WTC11 (cell line): ENCODE data around the gene VCL. TPM values are rescaled to one million over a fixed set of nuclear protein-coding genes. Genes with fewer than 3 reads are reported as not detected.

Experiments used
- ATAC-seq: fragments of 200-7000 bp; cut with Tn5 transposase; 2 replicates; pipeline ENCODE4 v1.10.0; 2021; ENCODE audit warnings: mild to moderate bottlenecking, moderate library complexity
- CTCF ChIA-PET: fragments of 300-600 bp; sonication (Branson Sonifier 250); formaldehyde crosslinking; loops from one replicate; lab custom pipeline; 2021; ENCODE audit warnings: antibody characterized with exemption; lab: Charles Lee
- POLR2A ChIA-PET: fragments of 350-600 bp; sonication (Branson Sonifier 250); formaldehyde crosslinking; loops from one replicate; lab custom pipeline; 2021; ENCODE audit warnings: antibody characterized with exemption; lab: Charles Lee
- DNase-seq: peaks from one replicate; pipeline ENCODE4 v3.0.0; 2021; ENCODE audit warnings: low spot score
- H3K27ac Mint-ChIP-seq: 2 replicates; pipeline ENCODE4 v1.8.0; 2021; ENCODE audit warnings: mixed read lengths
- H3K27me3 Mint-ChIP-seq: 2 replicates; pipeline ENCODE4 v1.8.0; 2021; ENCODE audit warnings: low read depth, mild to moderate bottlenecking, moderate library complexity, mixed read lengths
- H3K36me3 Mint-ChIP-seq: 2 replicates; pipeline ENCODE4 v1.8.0; 2021; ENCODE audit warnings: mixed read lengths
- H3K4me1 Mint-ChIP-seq: 2 replicates; pipeline ENCODE4 v1.8.0; 2022; ENCODE audit warnings: mixed read lengths
- H3K4me3 Mint-ChIP-seq: 2 replicates; pipeline ENCODE4 v1.8.0; 2021; ENCODE audit warnings: mild to moderate bottlenecking, moderate library complexity, mixed read lengths
- H3K9me3 Mint-ChIP-seq: 2 replicates; pipeline ENCODE4 v1.8.0; 2021; ENCODE audit warnings: mixed read lengths
- CBFB ChIP-seq: sonication (generic); formaldehyde crosslinking; IDR thresholded peaks from 2 replicates; pipeline ENCODE4 v1.8.1; 2022; ENCODE audit warnings: mild to moderate bottlenecking, low read depth, missing genetic modification reagents
- CREM ChIP-seq: sonication (generic); formaldehyde crosslinking; IDR thresholded peaks from 2 replicates; pipeline ENCODE4 v1.8.1; 2022; ENCODE audit warnings: mild to moderate bottlenecking, missing genetic modification reagents, moderate library complexity
- ERG ChIP-seq: fragments of 250-450 bp; sonication (Bioruptor Pico); IDR thresholded peaks from 2 replicates; pipeline ENCODE4 v1.8.0; 2021; ENCODE audit warnings: mild to moderate bottlenecking
- ESRRA ChIP-seq: sonication (generic); formaldehyde crosslinking; IDR thresholded peaks from 2 replicates; pipeline ENCODE4 v1.8.1; 2022; ENCODE audit warnings: mild to moderate bottlenecking, missing genetic modification reagents, borderline replicate concordance
- GTF2I ChIP-seq: fragments of 250-450 bp; sonication (Bioruptor Pico); conservative IDR thresholded peaks from 2 replicates; pipeline ENCODE4 v1.4.0; 2021; ENCODE audit warnings: mild to moderate bottlenecking
- IRF1 ChIP-seq: sonication (generic); formaldehyde crosslinking; IDR thresholded peaks from 2 replicates; pipeline ENCODE4 v1.8.0; 2023; ENCODE audit warnings: missing genetic modification reagents
- IRF2 ChIP-seq: sonication (generic); formaldehyde crosslinking; IDR thresholded peaks from 2 replicates; pipeline ENCODE4 v1.8.0; 2022; ENCODE audit warnings: low read depth, missing genetic modification reagents, borderline replicate concordance
- JUN ChIP-seq: sonication (generic); formaldehyde crosslinking; IDR thresholded peaks from 2 replicates; pipeline ENCODE4 v1.8.0; 2023; ENCODE audit warnings: mild to moderate bottlenecking, missing genetic modification reagents
- MXD4 ChIP-seq: fragments of 250-450 bp; sonication (Bioruptor Pico); IDR thresholded peaks from 2 replicates; pipeline ENCODE4 v1.8.0; 2021; ENCODE audit warnings: mild to moderate bottlenecking, moderate library complexity, borderline replicate concordance
- NFYB ChIP-seq: sonication (generic); formaldehyde crosslinking; conservative IDR thresholded peaks from 2 replicates; pipeline ENCODE4 v1.8.0; 2022; ENCODE audit warnings: low read depth, missing genetic modification reagents
- PREB ChIP-seq: sonication (generic); formaldehyde crosslinking; IDR thresholded peaks from 2 replicates; pipeline ENCODE4 v1.8.1; 2022; ENCODE audit warnings: mild to moderate bottlenecking, missing genetic modification reagents, moderate library complexity, borderline replicate concordance
- SMAD4 ChIP-seq: sonication (generic); formaldehyde crosslinking; IDR thresholded peaks from 2 replicates; pipeline ENCODE4 v1.8.0; 2022; ENCODE audit warnings: mild to moderate bottlenecking, missing genetic modification reagents
- TP53 ChIP-seq: sonication (generic); formaldehyde crosslinking; IDR thresholded peaks from 2 replicates; pipeline ENCODE4 v1.8.1; 2023; ENCODE audit warnings: mild to moderate bottlenecking, missing genetic modification reagents
- ZNF138 ChIP-seq: sonication (generic); formaldehyde crosslinking; conservative IDR thresholded peaks from 2 replicates; pipeline ENCODE4 v1.8.1; 2022; ENCODE audit warnings: mild to moderate bottlenecking, moderate library complexity, missing genetic modification reagents
- ZNF423 ChIP-seq: fragments of 250-450 bp; sonication (Bioruptor Pico); IDR thresholded peaks from 2 replicates; pipeline ENCODE4 v2.1.2; 2022; ENCODE audit warnings: mild to moderate bottlenecking, moderate library complexity
- ZNF671 ChIP-seq: fragments of 250-450 bp; sonication (Bioruptor Pico); IDR thresholded peaks from 2 replicates; pipeline ENCODE4 v1.8.0; 2021; ENCODE audit warnings: mild to moderate bottlenecking
- total RNA-seq: library from RNA; stranded (reverse); gene quantifications from 3 replicates; pipeline ENCODE4 v1.2.3, GENCODE V29; 2021
- TF ChIP-seq, protein P1 (sequence below): fragments of 200-600 bp; IDR thresholded peaks from 2 replicates; pipeline ENCODE4 v1.8.0; 2022; ENCODE audit warnings: antibody characterized with exemption
- TF ChIP-seq, protein P2 (sequence below): fragments of 250-450 bp; sonication (Bioruptor Pico); IDR thresholded peaks from 2 replicates; pipeline ENCODE4 v1.9.0; 2021; ENCODE audit warnings: mild to moderate bottlenecking
- TF ChIP-seq, protein P3 (sequence below): sonication (generic); formaldehyde crosslinking; IDR thresholded peaks from 2 replicates; pipeline ENCODE4 v1.8.1; 2023; ENCODE audit warnings: mild to moderate bottlenecking, moderate library complexity, missing genetic modification reagents
- TF ChIP-seq, protein P4 (sequence below): sonication (generic); formaldehyde crosslinking; conservative IDR thresholded peaks from 2 replicates; pipeline ENCODE4 v1.8.1; 2022; ENCODE audit warnings: mild to moderate bottlenecking, missing genetic modification reagents

Gene VCL
- total RNA-seq, 1 experiment from 2014 or later: 225 TPM

- CTCF ChIA-PET: no interaction called here
Observed at GRCh38 chr10:74052994-74053393, 55.1 kb downstream of the VCL start.

More at GRCh38 chr10:74052994-74053393, 55.1 kb downstream of the VCL start:
- H3K9me3 Mint-ChIP-seq: no peaks in the 10 kb centered on the region
- no peaks in the 10 kb centered on the region for H3K27me3 Mint-ChIP-seq
- TF ChIP-seq, protein P1, sequence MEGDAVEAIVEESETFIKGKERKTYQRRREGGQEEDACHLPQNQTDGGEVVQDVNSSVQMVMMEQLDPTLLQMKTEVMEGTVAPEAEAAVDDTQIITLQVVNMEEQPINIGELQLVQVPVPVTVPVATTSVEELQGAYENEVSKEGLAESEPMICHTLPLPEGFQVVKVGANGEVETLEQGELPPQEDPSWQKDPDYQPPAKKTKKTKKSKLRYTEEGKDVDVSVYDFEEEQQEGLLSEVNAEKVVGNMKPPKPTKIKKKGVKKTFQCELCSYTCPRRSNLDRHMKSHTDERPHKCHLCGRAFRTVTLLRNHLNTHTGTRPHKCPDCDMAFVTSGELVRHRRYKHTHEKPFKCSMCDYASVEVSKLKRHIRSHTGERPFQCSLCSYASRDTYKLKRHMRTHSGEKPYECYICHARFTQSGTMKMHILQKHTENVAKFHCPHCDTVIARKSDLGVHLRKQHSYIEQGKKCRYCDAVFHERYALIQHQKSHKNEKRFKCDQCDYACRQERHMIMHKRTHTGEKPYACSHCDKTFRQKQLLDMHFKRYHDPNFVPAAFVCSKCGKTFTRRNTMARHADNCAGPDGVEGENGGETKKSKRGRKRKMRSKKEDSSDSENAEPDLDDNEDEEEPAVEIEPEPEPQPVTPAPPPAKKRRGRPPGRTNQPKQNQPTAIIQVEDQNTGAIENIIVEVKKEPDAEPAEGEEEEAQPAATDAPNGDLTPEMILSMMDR: no peak
- TF ChIP-seq ERG (CRISPR knock-in tag) (no peak), PREB (CRISPR knock-in tag) (no peak), ZNF423 (no peak), CREM (CRISPR knock-in tag) (no peak), IRF1 (CRISPR knock-in tag) (no peak), MXD4 (CRISPR knock-in tag) (no peak), NFYB (CRISPR knock-in tag) (no peak), IRF2 (no peak), ZNF138 (no peak), CBFB (CRISPR knock-in tag) (no peak), ESRRA (CRISPR knock-in tag) (no peak), ZNF671 (CRISPR knock-in tag) (no peak), JUN (CRISPR knock-in tag) (no peak), SMAD4 (CRISPR knock-in tag) (no peak), GTF2I (no peak), TP53 (CRISPR knock-in tag) (no peak)
- TF ChIP-seq, protein P2, sequence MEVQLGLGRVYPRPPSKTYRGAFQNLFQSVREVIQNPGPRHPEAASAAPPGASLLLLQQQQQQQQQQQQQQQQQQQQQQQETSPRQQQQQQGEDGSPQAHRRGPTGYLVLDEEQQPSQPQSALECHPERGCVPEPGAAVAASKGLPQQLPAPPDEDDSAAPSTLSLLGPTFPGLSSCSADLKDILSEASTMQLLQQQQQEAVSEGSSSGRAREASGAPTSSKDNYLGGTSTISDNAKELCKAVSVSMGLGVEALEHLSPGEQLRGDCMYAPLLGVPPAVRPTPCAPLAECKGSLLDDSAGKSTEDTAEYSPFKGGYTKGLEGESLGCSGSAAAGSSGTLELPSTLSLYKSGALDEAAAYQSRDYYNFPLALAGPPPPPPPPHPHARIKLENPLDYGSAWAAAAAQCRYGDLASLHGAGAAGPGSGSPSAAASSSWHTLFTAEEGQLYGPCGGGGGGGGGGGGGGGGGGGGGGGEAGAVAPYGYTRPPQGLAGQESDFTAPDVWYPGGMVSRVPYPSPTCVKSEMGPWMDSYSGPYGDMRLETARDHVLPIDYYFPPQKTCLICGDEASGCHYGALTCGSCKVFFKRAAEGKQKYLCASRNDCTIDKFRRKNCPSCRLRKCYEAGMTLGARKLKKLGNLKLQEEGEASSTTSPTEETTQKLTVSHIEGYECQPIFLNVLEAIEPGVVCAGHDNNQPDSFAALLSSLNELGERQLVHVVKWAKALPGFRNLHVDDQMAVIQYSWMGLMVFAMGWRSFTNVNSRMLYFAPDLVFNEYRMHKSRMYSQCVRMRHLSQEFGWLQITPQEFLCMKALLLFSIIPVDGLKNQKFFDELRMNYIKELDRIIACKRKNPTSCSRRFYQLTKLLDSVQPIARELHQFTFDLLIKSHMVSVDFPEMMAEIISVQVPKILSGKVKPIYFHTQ (CRISPR knock-in tag): no peak
- TF ChIP-seq, protein P3, sequence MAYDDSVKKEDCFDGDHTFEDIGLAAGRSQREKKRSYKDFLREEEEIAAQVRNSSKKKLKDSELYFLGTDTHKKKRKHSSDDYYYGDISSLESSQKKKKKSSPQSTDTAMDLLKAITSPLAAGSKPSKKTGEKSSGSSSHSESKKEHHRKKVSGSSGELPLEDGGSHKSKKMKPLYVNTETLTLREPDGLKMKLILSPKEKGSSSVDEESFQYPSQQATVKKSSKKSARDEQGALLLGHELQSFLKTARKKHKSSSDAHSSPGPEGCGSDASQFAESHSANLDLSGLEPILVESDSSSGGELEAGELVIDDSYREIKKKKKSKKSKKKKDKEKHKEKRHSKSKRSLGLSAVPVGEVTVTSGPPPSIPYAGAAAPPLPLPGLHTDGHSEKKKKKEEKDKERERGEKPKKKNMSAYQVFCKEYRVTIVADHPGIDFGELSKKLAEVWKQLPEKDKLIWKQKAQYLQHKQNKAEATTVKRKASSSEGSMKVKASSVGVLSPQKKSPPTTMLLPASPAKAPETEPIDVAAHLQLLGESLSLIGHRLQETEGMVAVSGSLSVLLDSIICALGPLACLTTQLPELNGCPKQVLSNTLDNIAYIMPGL: no peak
- TF ChIP-seq, protein P4, sequence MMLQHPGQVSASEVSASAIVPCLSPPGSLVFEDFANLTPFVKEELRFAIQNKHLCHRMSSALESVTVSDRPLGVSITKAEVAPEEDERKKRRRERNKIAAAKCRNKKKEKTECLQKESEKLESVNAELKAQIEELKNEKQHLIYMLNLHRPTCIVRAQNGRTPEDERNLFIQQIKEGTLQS (CRISPR knock-in tag): no peak
- no peak overlapping the region for H3K4me3 Mint-ChIP-seq
- POLR2A ChIA-PET: no interaction called here
- no peak overlapping the region for H3K27ac Mint-ChIP-seq
- DNase-seq: no peak
- H3K36me3 Mint-ChIP-seq: no peaks in the 10 kb centered on the region
- H3K4me1 Mint-ChIP-seq: peaks cover 22% of the 10 kb centered on the region
- no peak for ATAC-seq
